Activated B cell treated with CpG ODN at 0.5 μM for 24 hours (primary cell): Measurements from ENCODE around the gene MYCBP2. TPM values are rescaled to one million over a fixed set of nuclear protein-coding genes. Genes with fewer than 3 reads are reported as not detected.
A peak's percentile ranks its signal among the peaks of the same experiment; 100 is the strongest.

Experiments used
- ATAC-seq: fragments of 200-7000 bp; cut with Tn5 transposase; one replicate; pipeline ENCODE4 v1.10.0; 2021; ENCODE audit warnings: low read depth, mild to moderate bottlenecking, moderate library complexity
- CTCF ChIA-PET: fragments of 350-600 bp; sonication (Branson Sonifier 250); formaldehyde crosslinking; loops from one replicate; lab custom pipeline; 2021; ENCODE audit warnings: antibody characterized with exemption; lab: Charles Lee
- POLR2A ChIA-PET: fragments of 350-600 bp; sonication (Branson Sonifier 250); formaldehyde crosslinking; loops from one replicate; lab custom pipeline; 2021; ENCODE audit warnings: antibody characterized with exemption; lab: Charles Lee
- DNase-seq: peaks from one replicate; pipeline ENCODE4 v3.0.0; 2022
- H3K27ac Mint-ChIP-seq: one replicate; pipeline ENCODE4 v1.8.0; 2020; ENCODE audit warnings: mixed read lengths
- H3K27me3 Mint-ChIP-seq: one replicate; pipeline ENCODE4 v1.8.0; 2021; ENCODE audit warnings: mixed read lengths
- H3K36me3 Mint-ChIP-seq: one replicate; pipeline ENCODE4 v1.8.0; 2021; ENCODE audit warnings: low read depth, mixed read lengths
- H3K4me1 Mint-ChIP-seq: one replicate; pipeline ENCODE4 v1.8.0; 2021; ENCODE audit warnings: mixed read lengths
- H3K4me3 Mint-ChIP-seq: one replicate; pipeline ENCODE4 v1.8.0; 2020; ENCODE audit warnings: mild to moderate bottlenecking, mixed read lengths
- H3K9me3 Mint-ChIP-seq: one replicate; pipeline ENCODE4 v1.8.0; 2020; ENCODE audit warnings: mixed read lengths
- intact Hi-C: fragments of 100-400 bp; cut with micrococcal nuclease; formaldehyde crosslinking; loops from one replicate; pipeline ENCODE4 v1.15.1; 2024
- total RNA-seq: library from RNA; stranded (reverse); gene quantifications from 2 replicates; pipeline ENCODE4 v1.2.3, GENCODE V29; 2022
- TF ChIP-seq, protein P1 (sequence below): fragments of 200-600 bp; IDR thresholded peaks from one replicate; pipeline ENCODE4 v1.8.0; 2022; ENCODE audit warnings: antibody characterized with exemption, mild to moderate bottlenecking

MYCBP2 gene
- total RNA-seq, 1 donor from 2014 or later = 314 TPM

- intact Hi-C loops = no loop called here
- no peaks in the 10 kb centered on the region for H3K4me1 Mint-ChIP-seq
- ChIA-PET CTCF (no interaction called here), POLR2A (interaction anchor here (0.7 kb wide), 1 partner anchor 7 kb away, joined by 4 read pairs; no protein-coding TSS in a partner anchor)
- ATAC-seq (no peak), DNase-seq (no peak)
- no peaks in the 10 kb centered on the region for H3K9me3 Mint-ChIP-seq
- H3K36me3 Mint-ChIP-seq = peaks cover 80% of the 10 kb centered on the region
- H3K4me3 Mint-ChIP-seq = no peak overlapping the region
- H3K27me3 Mint-ChIP-seq = no peaks in the 10 kb centered on the region
- H3K27ac Mint-ChIP-seq = no peak overlapping the region
- TF ChIP-seq, protein P1, sequence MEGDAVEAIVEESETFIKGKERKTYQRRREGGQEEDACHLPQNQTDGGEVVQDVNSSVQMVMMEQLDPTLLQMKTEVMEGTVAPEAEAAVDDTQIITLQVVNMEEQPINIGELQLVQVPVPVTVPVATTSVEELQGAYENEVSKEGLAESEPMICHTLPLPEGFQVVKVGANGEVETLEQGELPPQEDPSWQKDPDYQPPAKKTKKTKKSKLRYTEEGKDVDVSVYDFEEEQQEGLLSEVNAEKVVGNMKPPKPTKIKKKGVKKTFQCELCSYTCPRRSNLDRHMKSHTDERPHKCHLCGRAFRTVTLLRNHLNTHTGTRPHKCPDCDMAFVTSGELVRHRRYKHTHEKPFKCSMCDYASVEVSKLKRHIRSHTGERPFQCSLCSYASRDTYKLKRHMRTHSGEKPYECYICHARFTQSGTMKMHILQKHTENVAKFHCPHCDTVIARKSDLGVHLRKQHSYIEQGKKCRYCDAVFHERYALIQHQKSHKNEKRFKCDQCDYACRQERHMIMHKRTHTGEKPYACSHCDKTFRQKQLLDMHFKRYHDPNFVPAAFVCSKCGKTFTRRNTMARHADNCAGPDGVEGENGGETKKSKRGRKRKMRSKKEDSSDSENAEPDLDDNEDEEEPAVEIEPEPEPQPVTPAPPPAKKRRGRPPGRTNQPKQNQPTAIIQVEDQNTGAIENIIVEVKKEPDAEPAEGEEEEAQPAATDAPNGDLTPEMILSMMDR = no peak
Measured at GRCh38 chr13:77055158-77055557, 271.7 kb downstream of the MYCBP2 start.

DNA sequence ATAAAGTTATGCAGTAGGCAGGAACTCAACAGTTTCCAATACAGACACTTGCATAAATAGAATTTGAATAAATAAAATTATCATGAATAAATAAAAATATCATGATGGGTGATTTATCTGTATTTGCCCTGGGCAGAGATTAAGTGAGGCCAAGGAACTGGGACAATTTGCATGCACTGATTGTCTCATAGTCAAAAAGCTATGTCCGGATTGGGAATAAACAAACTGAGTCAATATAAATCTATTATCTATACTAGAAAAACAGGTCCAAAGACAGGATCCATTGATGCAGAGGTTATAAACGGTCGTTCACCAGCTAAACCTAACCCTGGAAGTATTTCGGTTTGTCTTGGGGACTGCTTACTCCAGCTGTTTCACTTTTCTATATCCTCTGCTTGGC is 273.7 kb downstream of the MYCBP2 start:
- ATAC-seq (no peak), DNase-seq (no peak)
- intact Hi-C loops = no loop called here
- no peak overlapping the region for H3K4me3 Mint-ChIP-seq
- CTCF ChIA-PET = no interaction called here
- peaks cover 86% of the 10 kb centered on the region for H3K36me3 Mint-ChIP-seq
- H3K27me3 Mint-ChIP-seq = no peaks in the 10 kb centered on the region
- peaks cover 10% of the 10 kb centered on the region for H3K4me1 Mint-ChIP-seq
- no peaks in the 10 kb centered on the region for H3K9me3 Mint-ChIP-seq
- no peak overlapping the region for H3K27ac Mint-ChIP-seq
- TF ChIP-seq, protein P1 = no peak
- POLR2A ChIA-PET = no interaction called here

GRCh38 chr13:77048681-77049080 is 278.2 kb downstream of the MYCBP2 start:
- no peak for ATAC-seq
- TF ChIP-seq, protein P1 = no peak
- H3K36me3 Mint-ChIP-seq = peaks cover 83% of the 10 kb centered on the region
- intact Hi-C loops = no loop called here
- POLR2A ChIA-PET = interaction anchor here (0.9 kb wide), 1 partner anchor 45 kb away, joined by 4 read pairs; no protein-coding TSS in a partner anchor
- CTCF ChIA-PET = no interaction called here
- no peak overlapping the region for H3K4me3 Mint-ChIP-seq
- no peaks in the 10 kb centered on the region for H3K9me3 Mint-ChIP-seq
- peak overlapping the region; percentile 31 for H3K27ac Mint-ChIP-seq
- no peak for DNase-seq
- H3K4me1 Mint-ChIP-seq = peaks cover 10% of the 10 kb centered on the region
- H3K27me3 Mint-ChIP-seq = no peaks in the 10 kb centered on the region

DNA sequence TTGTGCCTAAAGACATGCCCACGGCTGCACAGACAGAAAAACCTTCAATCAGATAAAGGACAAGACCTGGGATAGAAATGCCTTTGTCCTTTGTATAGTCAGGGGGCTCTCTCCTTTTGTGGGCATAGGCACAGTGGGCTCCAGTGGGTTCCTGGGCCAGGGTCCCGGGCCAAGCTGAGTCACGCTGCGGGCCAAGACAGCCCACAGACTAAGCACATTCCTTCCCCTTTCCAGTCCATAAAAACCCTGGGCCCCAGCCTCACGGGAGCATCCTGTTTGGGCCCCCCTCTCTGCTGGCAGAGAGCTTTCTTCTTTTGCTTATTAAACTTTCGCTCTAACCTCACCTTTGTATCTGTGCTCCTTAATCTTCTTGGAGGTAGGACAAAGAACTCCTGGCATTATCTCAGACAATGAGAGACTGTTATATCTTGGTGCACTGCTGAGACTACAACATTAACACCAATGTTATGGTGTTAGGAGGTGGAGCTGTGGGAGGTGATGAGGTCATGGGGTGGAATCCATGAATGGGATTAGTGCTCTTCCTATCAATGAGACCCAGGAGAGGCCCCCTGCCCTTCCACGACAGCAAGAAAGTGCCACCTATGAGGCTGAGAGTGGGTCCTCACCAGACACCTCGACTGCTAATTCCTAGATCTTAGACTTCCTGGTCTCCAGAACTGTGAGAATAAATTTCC is 279.1 kb downstream of the MYCBP2 start:
- TF ChIP-seq, protein P1 = no peak
- H3K4me3 Mint-ChIP-seq = no peak overlapping the region
- H3K9me3 Mint-ChIP-seq = no peaks in the 10 kb centered on the region
- CTCF ChIA-PET = no interaction called here
- peaks cover 79% of the 10 kb centered on the region for H3K36me3 Mint-ChIP-seq
- H3K27ac Mint-ChIP-seq = peak overlapping the region; percentile 32
- ATAC-seq (no peak), DNase-seq (no peak)
- POLR2A ChIA-PET = interaction anchor here (0.6 to 0.9 kb wide), 2 partner anchors 8 to 45 kb away, joined by 4 read pairs; no protein-coding TSS in a partner anchor
- peaks cover 10% of the 10 kb centered on the region for H3K4me1 Mint-ChIP-seq
- intact Hi-C loops = no loop called here
- no peaks in the 10 kb centered on the region for H3K27me3 Mint-ChIP-seq

DNA sequence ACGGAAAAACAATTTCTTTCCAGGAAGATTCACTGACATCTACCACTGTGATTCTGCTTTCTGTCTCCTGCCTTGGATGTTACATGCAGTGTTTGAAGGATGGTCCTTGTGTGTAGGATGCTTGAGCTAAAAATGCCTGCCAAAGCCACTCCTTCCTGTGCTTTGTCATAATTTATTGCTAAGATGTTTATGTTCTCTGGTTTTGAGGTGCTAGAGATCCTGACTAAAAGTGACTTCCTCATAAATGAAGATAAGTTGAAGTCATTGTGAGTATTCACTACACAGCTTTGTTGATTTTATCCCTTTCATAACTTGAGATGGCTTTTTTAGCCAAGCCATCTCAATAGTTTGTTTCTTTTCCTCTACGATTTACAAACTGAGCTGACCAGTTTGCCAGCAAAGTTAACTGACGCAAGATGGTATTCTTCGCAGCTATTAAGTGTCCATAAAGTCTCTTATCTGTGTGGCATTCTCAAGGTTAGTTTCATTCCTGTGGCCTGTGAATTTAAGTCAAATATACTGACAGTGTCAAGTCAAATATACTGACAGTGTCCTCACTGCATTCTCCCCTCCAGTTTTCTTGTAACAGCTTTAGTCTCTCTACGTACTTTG is 284.2 kb downstream of the MYCBP2 start:
- ATAC-seq (no peak), DNase-seq (no peak)
- ChIA-PET POLR2A (interaction anchor here (1.0 to 1.4 kb wide), 2 partner anchors 11 to 16 kb away, joined by 3 to 10 read pairs; partner anchors contain the start of gene FBXL3), CTCF (interaction anchor here (0.6 kb wide), 1 partner anchor 171 kb away, joined by 3 read pairs; no protein-coding TSS in a partner anchor)
- Mint-ChIP-seq H3K4me3 (no peak overlapping the region), H3K27me3 (no peaks in the 10 kb centered on the region), H3K27ac (peak overlapping the region; percentile 46), H3K9me3 (no peaks in the 10 kb centered on the region), H3K36me3 (peaks cover 32% of the 10 kb centered on the region), H3K4me1 (no peaks in the 10 kb centered on the region)
- TF ChIP-seq, protein P1 = no peak
- intact Hi-C loops = no loop called here
